GM19023 (cell line): ENCODE data around the gene RMND5B.
"Not testable (repeated sequence)": the region's sequence is repeated elsewhere in the genome, so short reads cannot be mapped to it uniquely, and the experiment has no call there.

Experiments
- ATAC-seq: cut with Tn5 transposase; IDR thresholded peaks from one replicate; pipeline ENCODE4 v1.9.1; 2021; ENCODE audit warnings: mild to moderate bottlenecking, moderate library complexity; ENCODE audit not compliant: unreplicated experiment

The RMND5B gene

GRCh38 chr5:178129296-178129695, 1.5 kb upstream of the RMND5B start:
- ATAC-seq = no peak

GRCh38 chr5:178130234-178130575, 609 bp upstream of the RMND5B start:
- ATAC-seq = not testable (repeated sequence)

- ATAC-seq = no peak
Measured at GRCh38 chr5:178131446-178131996, 707 bp downstream of the RMND5B start.

- ATAC-seq = no peak
Measured at GRCh38 chr5:178136990-178137389, 6.2 kb downstream of the RMND5B start.

- no peak for ATAC-seq
Measured at GRCh38 chr5:178137991-178138390, 7.2 kb downstream of the RMND5B start.

- ATAC-seq = no peak
Measured at GRCh38 chr5:178141550-178141949, 10.7 kb downstream of the RMND5B start.

- ATAC-seq = no peak
Measured at GRCh38 chr5:178142642-178143041, 11.8 kb downstream of the RMND5B start.

GRCh38 chr5:178143246-178143645, 12.4 kb downstream of the RMND5B start:
- no peak for ATAC-seq

GRCh38 chr5:178143901-178144300, 13.1 kb downstream of the RMND5B start:
- ATAC-seq = no peak

- ATAC-seq = peak; percentile 56
Measured at GRCh38 chr5:178145965-178146820, 15.4 kb downstream of the RMND5B start.

- ATAC-seq = no peak
Measured at GRCh38 chr5:178147406-178147805, 16.6 kb downstream of the RMND5B start.

GRCh38 chr5:178149199-178149932, 18.6 kb downstream of the RMND5B start:
- ATAC-seq = no peak

GRCh38 chr5:178150977-178151734, 20.3 kb downstream of the RMND5B start:
- ATAC-seq = no peak

- no peak for ATAC-seq
Measured at GRCh38 chr5:178152491-178153444, 22.0 kb downstream of the RMND5B start.

- peak; percentile 97 for ATAC-seq
Measured at GRCh38 chr5:178153530-178154340, 22.9 kb downstream of the RMND5B start, which contains the start of gene NHP2. TSS of gene NHP2 (minus strand) at chr5:178153885. CDS start at chr5:178153817, 68 bp downstream.

- no peak for ATAC-seq
Measured at GRCh38 chr5:178155065-178155464, 24.3 kb downstream of the RMND5B start.

- no peak for ATAC-seq
Measured at GRCh38 chr5:178160176-178160575, 29.4 kb downstream of the RMND5B start.

GRCh38 chr5:178162481-178162880, 31.7 kb downstream of the RMND5B start:
- no peak for ATAC-seq
